ENCODE results near the gene DNTT.
A peak's percentile ranks its signal among the peaks of the same experiment; 100 is the strongest.
"Not testable (repeated sequence)": the region's sequence is repeated elsewhere in the genome, so short reads cannot be mapped to it uniquely, and the experiment has no call there.

The DNTT gene

GRCh38 chr10:96276831-96277230, 27.4 kb upstream of the DNTT start:
- no peak for DNase-seq

GRCh38 chr10:96279191-96279641, 25.0 kb upstream of the DNTT start:
- DNase-seq = no peak

- DNase-seq = no peak
These were observed 23.4 kb upstream of the DNTT start for GRCh38 chr10:96280859-96281258.

- no peak for DNase-seq
These were observed 22.7 kb upstream of the DNTT start for GRCh38 chr10:96281444-96282029.

- DNase-seq = no peak
These were observed 20.9 kb upstream of the DNTT start for GRCh38 chr10:96283351-96283750.

GRCh38 chr10:96283756-96284155, 20.5 kb upstream of the DNTT start:
- no peak for DNase-seq

GRCh38 chr10:96285331-96285752, 18.9 kb upstream of the DNTT start:
- DNase-seq = no peak

GRCh38 chr10:96287392-96288105, 16.7 kb upstream of the DNTT start:
- peak; percentile 5 for DNase-seq

GRCh38 chr10:96288151-96288621, 16.0 kb upstream of the DNTT start:
- no peak for DNase-seq

GRCh38 chr10:96289218-96289910, 14.9 kb upstream of the DNTT start:
- no peak for DNase-seq

GRCh38 chr10:96290368-96291133, 13.7 kb upstream of the DNTT start:
- no peak for DNase-seq

GRCh38 chr10:96292971-96293920, 11.0 kb upstream of the DNTT start:
- peak; percentile 17 for DNase-seq

- DNase-seq = no peak
These were observed 8.8 kb upstream of the DNTT start for GRCh38 chr10:96295475-96295874.

GRCh38 chr10:96297486-96297885, 6.7 kb upstream of the DNTT start:
- DNase-seq = no peak

GRCh38 chr10:96298362-96298761, 5.9 kb upstream of the DNTT start:
- DNase-seq = no peak

- DNase-seq = no peak
These were observed 4.9 kb upstream of the DNTT start for GRCh38 chr10:96299383-96299782.

- no peak for DNase-seq
These were observed 2.6 kb upstream of the DNTT start for GRCh38 chr10:96301616-96302015.

GRCh38 chr10:96305019-96305418, 785 bp downstream of the DNTT start:
- no peak for DNase-seq

GRCh38 chr10:96306516-96306915, 2.3 kb downstream of the DNTT start:
- DNase-seq = no peak

- not testable (repeated sequence) for DNase-seq
These were observed 4.6 kb downstream of the DNTT start for GRCh38 chr10:96308854-96309253.

- no peak for DNase-seq
These were observed 5.5 kb downstream of the DNTT start for GRCh38 chr10:96309628-96310320.

All from NCI-H748 treated with DMSO at 0.1 percent for 48 hours (cell line).